Karpas-422 (cell line): ENCODE results near the gene MAN1A1. TPM values are rescaled to one million over a fixed set of nuclear protein-coding genes. Genes with fewer than 3 reads are reported as not detected.

Experiments used
- DNase-seq: peaks from one replicate; pipeline ENCODE4 v3.0.0-alpha.2; 2015
- H2AFZ ChIP-seq: fragments of 200-600 bp; sonication (generic); 2 replicates; pipeline ENCODE4 v1.6.1; 2014; ENCODE audit warnings: antibody characterized with exemption, low read length, mixed read lengths
- H3K27ac ChIP-seq: fragments of 200-600 bp; sonication (generic); 2 replicates; pipeline ENCODE4 v1.5.1; 2014; ENCODE audit warnings: mild to moderate bottlenecking, low read length, moderate library complexity
- H3K27me3 ChIP-seq: fragments of 200-600 bp; sonication (generic); 2 replicates; pipeline ENCODE4 v1.6.1; 2014; ENCODE audit warnings: low read length, mixed read lengths
- H3K36me3 ChIP-seq: fragments of 200-600 bp; sonication (generic); 2 replicates; pipeline ENCODE4 v1.6.1; 2014; ENCODE audit warnings: low read length, mixed read lengths; ENCODE audit not compliant: insufficient read depth
- H3K4me1 ChIP-seq: fragments of 200-600 bp; sonication (generic); 2 replicates; pipeline ENCODE4 v1.6.1; 2014; ENCODE audit warnings: mild to moderate bottlenecking, low read length, mixed read lengths
- H3K4me2 ChIP-seq: fragments of 200-600 bp; sonication (generic); 2 replicates; pipeline ENCODE4 v1.6.1; 2014; ENCODE audit warnings: low read length, low read depth, mild to moderate bottlenecking; ENCODE audit not compliant: poor library complexity, severe bottlenecking
- H3K4me3 ChIP-seq: fragments of 200-600 bp; sonication (generic); 2 replicates; pipeline ENCODE4 v1.5.1; 2014; ENCODE audit warnings: mild to moderate bottlenecking, antibody characterized with exemption, low read length, mixed read lengths
- H3K79me2 ChIP-seq: fragments of 200-600 bp; sonication (generic); 2 replicates; pipeline ENCODE4 v1.6.1; 2014; ENCODE audit warnings: mild to moderate bottlenecking, low read length, mixed read lengths
- H3K9ac ChIP-seq: fragments of 200-600 bp; sonication (generic); 2 replicates; pipeline ENCODE4 v1.6.0; 2014; ENCODE audit warnings: low read length
- H3K9me2 ChIP-seq: fragments of 200-600 bp; sonication (generic), shearing (Covaris generic); replicated peaks from 2 replicates; pipeline ENCODE4 v1.6.0; 2014; ENCODE audit warnings: mild to moderate bottlenecking, low read length, moderate library complexity; ENCODE audit not compliant: insufficient read depth
- H3K9me3 ChIP-seq: fragments of 300-700, 200-600 bp; sonication (generic); 2 replicates; pipeline ENCODE4 v1.6.1; 2014; ENCODE audit warnings: low read length, mixed read lengths
- H4K20me1 ChIP-seq: fragments of 200-600 bp; sonication (generic); 2 replicates; pipeline ENCODE4 v1.6.1; 2014; ENCODE audit warnings: mild to moderate bottlenecking, antibody characterized with exemption, low read length, low read depth; ENCODE audit not compliant: insufficient read depth
- total RNA-seq: library from RNA; depleted of rRNA; stranded (reverse); fragments of >200 nt; shearing (Covaris generic); gene quantifications from 2 replicates; pipeline ENCODE4 v1.2.3, GENCODE V29; 2014; ENCODE audit warnings: low replicate concordance

The MAN1A1 gene
- total RNA-seq, 1 experiment from 2014 or later, result 0.48 TPM

GRCh38 chr6:119310486-119311036, 39.0 kb downstream of the MAN1A1 start:
- Histone ChIP-seq H3K27ac (no peak overlapping the region), H3K9ac (no peak overlapping the region), H3K4me1 (peaks cover 24% of the 10 kb centered on the region), H2AFZ (no peak overlapping the region), H3K79me2 (no peaks in the 10 kb centered on the region), H3K27me3 (no peaks in the 10 kb centered on the region), H3K4me2 (no peak overlapping the region), H3K4me3 (no peak overlapping the region), H3K36me3 (no peaks in the 10 kb centered on the region), H4K20me1 (no peaks in the 10 kb centered on the region), H3K9me3 (no peaks in the 10 kb centered on the region), H3K9me2 (no peaks in the 10 kb centered on the region)
- no peak for DNase-seq

GRCh38 chr6:119308991-119309657, 40.4 kb downstream of the MAN1A1 start:
- Histone ChIP-seq H3K9ac (no peak overlapping the region), H4K20me1 (no peaks in the 10 kb centered on the region), H3K79me2 (no peaks in the 10 kb centered on the region), H3K4me1 (peaks cover 9% of the 10 kb centered on the region), H3K4me2 (no peak overlapping the region), H3K27ac (no peak overlapping the region), H3K36me3 (no peaks in the 10 kb centered on the region), H3K9me2 (no peaks in the 10 kb centered on the region), H2AFZ (no peak overlapping the region), H3K9me3 (no peaks in the 10 kb centered on the region), H3K4me3 (no peak overlapping the region), H3K27me3 (no peaks in the 10 kb centered on the region)
- DNase-seq, result no peak

GRCh38 chr6:119308048-119308570, 41.5 kb downstream of the MAN1A1 start:
- H3K9me3 ChIP-seq, result no peaks in the 10 kb centered on the region
- no peak overlapping the region for H3K27ac ChIP-seq
- H3K4me2 ChIP-seq, result no peak overlapping the region
- no peak overlapping the region for H3K9ac ChIP-seq
- no peaks in the 10 kb centered on the region for H3K36me3 ChIP-seq
- H4K20me1 ChIP-seq, result no peaks in the 10 kb centered on the region
- DNase-seq, result no peak
- H3K9me2 ChIP-seq, result no peaks in the 10 kb centered on the region
- H2AFZ ChIP-seq, result no peak overlapping the region
- no peaks in the 10 kb centered on the region for H3K27me3 ChIP-seq
- H3K4me3 ChIP-seq, result no peak overlapping the region
- H3K4me1 ChIP-seq, result peaks cover under 1% of the 10 kb centered on the region; the same call in 1 of the 2 replicates
- H3K79me2 ChIP-seq, result no peaks in the 10 kb centered on the region

- Histone ChIP-seq H3K9ac (no peak overlapping the region), H3K79me2 (no peaks in the 10 kb centered on the region), H3K4me1 (no peaks in the 10 kb centered on the region), H4K20me1 (no peaks in the 10 kb centered on the region), H3K36me3 (no peaks in the 10 kb centered on the region), H2AFZ (no peak overlapping the region), H3K9me2 (no peaks in the 10 kb centered on the region), H3K27ac (no peak overlapping the region), H3K27me3 (no peaks in the 10 kb centered on the region), H3K4me2 (no peak overlapping the region), H3K4me3 (no peak overlapping the region), H3K9me3 (no peaks in the 10 kb centered on the region)
- no peak for DNase-seq
These were observed 42.5 kb downstream of the MAN1A1 start for GRCh38 chr6:119307056-119307455.

GRCh38 chr6:119306396-119306968, 43.1 kb downstream of the MAN1A1 start:
- no peak overlapping the region for H2AFZ ChIP-seq
- H3K27me3 ChIP-seq, result no peaks in the 10 kb centered on the region
- H3K79me2 ChIP-seq, result no peaks in the 10 kb centered on the region
- no peak for DNase-seq
- no peaks in the 10 kb centered on the region for H3K36me3 ChIP-seq
- no peak overlapping the region for H3K9ac ChIP-seq
- H3K9me2 ChIP-seq, result no peaks in the 10 kb centered on the region
- H3K27ac ChIP-seq, result no peak overlapping the region
- no peak overlapping the region for H3K4me3 ChIP-seq
- H3K9me3 ChIP-seq, result no peaks in the 10 kb centered on the region
- no peaks in the 10 kb centered on the region for H4K20me1 ChIP-seq
- no peak overlapping the region for H3K4me2 ChIP-seq
- no peaks in the 10 kb centered on the region for H3K4me1 ChIP-seq

GRCh38 chr6:119303164-119303887, 46.2 kb downstream of the MAN1A1 start:
- no peak for DNase-seq
- Histone ChIP-seq H4K20me1 (no peaks in the 10 kb centered on the region), H3K27ac (no peak overlapping the region), H2AFZ (no peak overlapping the region), H3K79me2 (no peaks in the 10 kb centered on the region), H3K9me2 (no peaks in the 10 kb centered on the region), H3K9ac (no peak overlapping the region), H3K9me3 (no peaks in the 10 kb centered on the region), H3K4me3 (no peak overlapping the region), H3K36me3 (no peaks in the 10 kb centered on the region), H3K4me2 (no peak overlapping the region), H3K27me3 (no peaks in the 10 kb centered on the region), H3K4me1 (no peaks in the 10 kb centered on the region)

- H3K9me3 ChIP-seq, result no peaks in the 10 kb centered on the region
- no peaks in the 10 kb centered on the region for H3K36me3 ChIP-seq
- no peak for DNase-seq
- no peaks in the 10 kb centered on the region for H3K9me2 ChIP-seq
- H3K9ac ChIP-seq, result no peak overlapping the region
- H3K4me3 ChIP-seq, result no peak overlapping the region
- H3K4me2 ChIP-seq, result no peak overlapping the region
- H4K20me1 ChIP-seq, result no peaks in the 10 kb centered on the region
- H3K4me1 ChIP-seq, result no peaks in the 10 kb centered on the region
- no peak overlapping the region for H2AFZ ChIP-seq
- no peaks in the 10 kb centered on the region for H3K27me3 ChIP-seq
- no peak overlapping the region for H3K27ac ChIP-seq
- no peaks in the 10 kb centered on the region for H3K79me2 ChIP-seq
These were observed 48.1 kb downstream of the MAN1A1 start for GRCh38 chr6:119301429-119301828.

- no peak for DNase-seq
- Histone ChIP-seq H3K9me3 (no peaks in the 10 kb centered on the region), H2AFZ (no peak overlapping the region), H3K9me2 (no peaks in the 10 kb centered on the region), H3K4me3 (no peak overlapping the region), H3K4me1 (peaks cover 6% of the 10 kb centered on the region; the same call in 1 of the 2 replicates), H3K36me3 (no peaks in the 10 kb centered on the region), H4K20me1 (no peaks in the 10 kb centered on the region), H3K79me2 (no peaks in the 10 kb centered on the region), H3K9ac (no peak overlapping the region), H3K27me3 (no peaks in the 10 kb centered on the region), H3K4me2 (no peak overlapping the region), H3K27ac (no peak overlapping the region)
These were observed 49.9 kb downstream of the MAN1A1 start for GRCh38 chr6:119299694-119300093.
